ENCODE measurements around the gene CRYBB3. TPM values are rescaled to one million over a fixed set of nuclear protein-coding genes. Genes with fewer than 3 reads are reported as not detected.
A peak's percentile ranks its signal among the peaks of the same experiment; 100 is the strongest.
"Not testable (repeated sequence)": the region's sequence is repeated elsewhere in the genome, so short reads cannot be mapped to it uniquely, and the experiment has no call there.

CRYBB3 gene
- total RNA-seq, 2 donors from 2014 or later = not detected

DNA sequence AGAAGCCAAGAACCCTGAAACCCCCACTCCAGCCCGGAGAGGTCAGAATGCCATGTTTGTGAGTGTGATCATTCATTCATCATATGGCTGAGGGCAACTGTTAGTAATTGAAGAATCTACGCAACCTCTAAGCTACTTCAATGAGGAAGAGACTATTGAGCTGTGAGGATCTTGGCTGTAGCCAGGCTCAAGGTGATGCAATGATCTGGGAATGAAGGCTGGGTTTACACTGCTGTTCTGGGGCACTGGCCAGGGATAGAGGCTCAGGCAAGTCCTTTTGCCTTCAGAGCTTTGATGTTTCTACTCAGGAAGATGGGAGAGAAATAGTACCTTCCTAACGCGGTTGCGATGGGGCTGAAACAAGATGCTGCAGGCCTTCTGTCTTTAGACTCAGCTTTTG lies 32.6 kb downstream of the CRYBB3 start:
- ATAC-seq (no peak), DNase-seq (no peak)
- intact Hi-C loops (cut with DNase I) = no loop called here

DNA sequence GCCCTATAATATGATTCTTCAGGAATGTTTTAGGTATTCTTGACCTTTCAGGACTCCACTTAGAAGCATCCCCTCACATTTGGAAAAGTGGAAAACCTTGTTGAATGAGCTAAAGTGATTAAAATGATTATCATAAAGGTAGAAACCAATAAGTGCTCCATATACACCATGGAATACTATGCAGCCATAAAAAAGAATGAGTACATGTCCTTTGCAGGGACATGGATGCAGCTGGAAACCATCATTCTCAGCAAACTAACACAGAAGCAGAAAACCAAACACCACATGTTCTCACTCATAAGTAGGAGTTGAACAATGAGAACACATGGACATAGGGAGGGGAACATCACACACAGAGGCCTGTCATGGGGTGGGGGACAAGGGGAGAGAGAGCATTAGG lies 34.0 kb downstream of the CRYBB3 start:
- DNase-seq; intact Hi-C loops (cut with DNase I); ATAC-seq: not testable (repeated sequence)

DNA sequence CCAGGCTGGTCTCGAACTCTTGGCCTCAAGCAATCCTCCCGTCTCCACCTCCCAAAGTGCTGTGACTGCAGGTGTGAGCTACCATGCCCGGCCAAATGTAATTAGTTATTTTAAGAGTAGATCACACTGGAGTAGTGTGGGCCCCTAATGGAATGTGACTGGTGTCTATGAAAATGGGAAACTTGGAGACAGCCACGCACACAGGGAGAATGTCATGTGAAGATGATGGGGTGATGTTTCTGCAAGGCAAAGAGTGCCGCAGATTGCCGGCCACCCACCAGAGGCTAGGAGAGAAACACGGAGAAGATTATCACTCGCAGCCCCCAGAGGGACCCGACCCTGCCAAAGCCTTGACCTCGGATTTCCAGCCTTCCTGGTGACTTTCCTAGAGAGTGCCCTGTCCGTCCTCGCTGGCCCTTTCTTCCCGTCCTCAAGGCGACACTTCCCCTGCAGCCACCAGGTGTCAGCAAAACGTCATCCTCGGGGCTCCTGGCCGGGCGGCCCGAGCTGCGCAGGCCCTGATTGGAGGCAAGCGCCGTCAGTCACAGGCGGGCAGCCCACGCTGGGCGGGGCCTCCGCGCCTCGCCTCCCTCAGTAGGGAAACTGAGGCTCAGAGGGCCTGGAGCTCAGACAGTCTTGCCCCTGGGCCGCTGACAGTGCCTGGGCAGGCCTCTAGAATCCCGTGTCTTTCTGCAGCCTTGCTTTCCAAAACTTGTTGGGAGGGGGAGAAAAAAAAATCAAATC lies 36.1 kb downstream of the CRYBB3 start:
- peak; percentile 81 for DNase-seq
- intact Hi-C loops (cut with DNase I) = no loop called here

DNA sequence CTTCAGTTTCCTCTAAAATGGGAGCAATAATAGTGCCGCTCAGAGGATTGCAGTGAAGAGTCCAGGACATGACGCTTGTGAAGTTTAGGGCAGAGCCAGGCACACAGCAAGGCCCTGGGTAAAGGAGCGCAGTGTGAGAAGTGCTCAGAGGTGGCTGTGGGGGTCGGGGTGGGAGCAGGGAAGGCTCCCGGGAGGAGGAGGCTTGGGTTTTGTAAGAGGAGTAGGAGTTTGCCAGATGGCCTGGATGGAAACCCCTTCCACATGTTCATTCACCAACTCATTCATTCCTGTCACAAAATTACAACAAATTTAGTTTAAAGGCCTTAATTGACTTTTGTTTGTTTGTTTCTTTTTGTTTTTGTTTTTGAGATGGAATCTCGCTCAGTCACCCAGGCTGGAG lies 36.8 kb downstream of the CRYBB3 start:
- no peak for ATAC-seq
- no peak for DNase-seq
- intact Hi-C loops (cut with DNase I) = no loop called here

More for the DNA sequence above, 36.1 kb downstream of the CRYBB3 start:
- peak; percentile 91 to 94 for ATAC-seq

DNA sequence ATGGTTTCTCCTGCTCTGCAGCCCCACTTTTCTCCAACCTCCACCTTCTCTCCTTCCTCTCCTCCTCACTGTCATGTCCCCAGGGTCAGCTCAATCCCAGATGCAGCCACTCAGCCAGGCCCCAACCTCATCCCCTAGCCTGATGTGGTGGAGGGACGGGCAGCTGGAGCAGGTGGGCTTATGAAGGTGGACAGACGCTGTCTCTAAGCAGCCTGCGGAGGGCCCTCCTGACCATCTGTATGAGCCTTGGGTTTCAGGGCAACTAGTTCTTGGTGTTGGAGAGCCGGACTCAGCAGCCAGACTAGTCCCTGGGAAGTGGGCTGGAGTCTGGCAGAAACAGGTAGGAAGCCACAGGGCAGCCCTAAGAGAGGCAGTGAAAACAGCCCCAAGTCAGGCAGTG lies 37.8 kb downstream of the CRYBB3 start:
- intact Hi-C loops (cut with DNase I) = no loop called here
- ATAC-seq (no peak), DNase-seq (no peak)

DNA sequence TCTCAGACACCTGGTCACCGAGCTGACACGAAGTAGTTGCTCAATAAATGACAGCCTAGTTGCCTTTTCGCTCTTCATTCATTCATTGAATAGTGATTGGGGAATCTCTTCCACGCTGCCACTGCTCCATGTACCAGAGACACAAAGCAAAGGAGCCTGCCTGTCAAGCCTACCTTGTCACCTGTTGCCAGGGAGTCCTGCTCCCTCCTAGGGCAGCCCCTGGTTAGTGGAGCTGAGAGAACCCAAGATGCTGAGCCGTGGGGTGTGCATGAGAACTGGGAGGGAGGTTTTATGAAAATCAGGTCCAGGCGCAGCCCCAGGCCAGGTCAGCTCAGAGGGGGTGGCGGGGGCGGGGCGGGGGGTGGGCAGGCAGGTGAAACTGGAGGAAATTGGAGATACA lies 38.4 kb downstream of the CRYBB3 start:
- DNase-seq; intact Hi-C loops (cut with DNase I); ATAC-seq: not testable (repeated sequence)

DNA sequence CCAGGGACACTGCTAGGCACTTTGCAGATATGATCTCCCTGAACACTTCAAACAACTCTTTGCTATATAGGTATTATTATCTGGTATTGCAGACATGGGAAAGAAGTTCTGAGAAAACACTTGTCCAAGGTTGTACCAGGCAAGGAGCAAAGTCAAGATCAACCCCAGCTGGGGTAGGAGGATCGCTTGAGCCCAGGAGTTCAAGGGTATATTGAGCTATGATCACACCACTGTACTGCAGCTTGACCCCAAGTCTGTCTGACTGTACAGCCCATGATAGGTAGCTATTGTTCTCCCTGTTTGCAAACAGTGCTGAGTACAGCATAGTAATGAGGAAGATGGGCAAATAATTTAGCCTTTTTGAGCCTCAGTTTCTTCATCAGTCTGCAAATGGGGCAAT lies 55.5 kb downstream of the CRYBB3 start:
- DNase-seq; ATAC-seq; intact Hi-C loops (cut with DNase I): not testable (repeated sequence)

Other genes with a start within 250 kb of the CRYBB3 start
- gene KIAA1671, start 247.1 kb upstream of the CRYBB3 start, total RNA-seq = 10 to 100 TPM; 18.2 to 20.7 TPM
- under 1 TPM in 1 of 2 donors, not detected in 1; 0.29 TPM for gene CRYBB2, start 19.8 kb downstream of the CRYBB3 start, total RNA-seq